Peyer's patch (tissue), 4 donors: ENCODE data around the gene SPATA16.

Experiments used
- POLR2A ChIP-seq, 2 donors: fragments of 450-650 bp; IDR thresholded peaks; one replicate each; pipeline ENCODE4 v1.5.1; 2017; ENCODE audit warnings: antibody characterized with exemption in 2 of 2, mild to moderate bottlenecking in 2 of 2, moderate library complexity in 2 of 2
- TF ChIP-seq, protein P1 (sequence below), 6 experiments: fragments of 450-650 bp in 4 of 6; fragments of 200-600 bp in 2 of 6; sonication (generic) in 1 of 6; IDR thresholded peaks; one replicate each; pipeline ENCODE4 v1.5.1; 2017 to 2019; ENCODE audit warnings: antibody characterized with exemption in 6 of 6, mild to moderate bottlenecking in 3 of 6, moderate library complexity in 1 of 6

DNA sequence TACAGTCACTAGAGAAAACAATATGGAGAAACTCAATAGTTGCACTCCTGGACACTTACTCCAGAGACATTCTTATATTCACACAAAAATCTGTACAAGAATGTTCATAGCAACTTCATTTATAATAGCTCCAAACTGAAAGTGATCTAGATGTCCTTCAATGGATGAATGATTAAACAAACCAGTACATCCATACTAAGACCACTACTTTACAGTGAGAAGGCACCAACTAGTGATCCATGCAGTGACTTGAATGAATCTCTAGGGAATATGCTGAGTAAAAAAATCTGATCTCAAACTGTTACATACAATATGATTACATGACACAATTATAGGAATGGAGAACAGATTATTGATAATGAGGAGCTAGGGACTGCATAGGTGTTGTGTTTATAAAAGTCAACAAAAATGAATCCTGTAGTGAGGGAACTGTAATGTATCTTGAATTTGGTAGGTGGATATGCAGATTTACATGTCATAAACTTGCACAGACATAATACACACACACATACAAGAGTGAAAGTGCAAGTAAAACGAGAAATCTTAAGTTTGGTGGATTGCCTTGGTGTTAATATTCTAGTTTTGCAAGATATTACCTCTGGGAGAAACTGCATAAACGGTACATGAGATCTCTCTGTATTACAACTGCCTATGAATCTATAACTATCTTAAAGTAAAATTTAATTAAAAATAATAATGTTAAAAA is 85.7 kb downstream of the SPATA16 start:
- TF ChIP-seq, protein P1, sequence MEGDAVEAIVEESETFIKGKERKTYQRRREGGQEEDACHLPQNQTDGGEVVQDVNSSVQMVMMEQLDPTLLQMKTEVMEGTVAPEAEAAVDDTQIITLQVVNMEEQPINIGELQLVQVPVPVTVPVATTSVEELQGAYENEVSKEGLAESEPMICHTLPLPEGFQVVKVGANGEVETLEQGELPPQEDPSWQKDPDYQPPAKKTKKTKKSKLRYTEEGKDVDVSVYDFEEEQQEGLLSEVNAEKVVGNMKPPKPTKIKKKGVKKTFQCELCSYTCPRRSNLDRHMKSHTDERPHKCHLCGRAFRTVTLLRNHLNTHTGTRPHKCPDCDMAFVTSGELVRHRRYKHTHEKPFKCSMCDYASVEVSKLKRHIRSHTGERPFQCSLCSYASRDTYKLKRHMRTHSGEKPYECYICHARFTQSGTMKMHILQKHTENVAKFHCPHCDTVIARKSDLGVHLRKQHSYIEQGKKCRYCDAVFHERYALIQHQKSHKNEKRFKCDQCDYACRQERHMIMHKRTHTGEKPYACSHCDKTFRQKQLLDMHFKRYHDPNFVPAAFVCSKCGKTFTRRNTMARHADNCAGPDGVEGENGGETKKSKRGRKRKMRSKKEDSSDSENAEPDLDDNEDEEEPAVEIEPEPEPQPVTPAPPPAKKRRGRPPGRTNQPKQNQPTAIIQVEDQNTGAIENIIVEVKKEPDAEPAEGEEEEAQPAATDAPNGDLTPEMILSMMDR (IDR thresholded peaks at IDR 0.05) = no peak
- no peak for TF ChIP-seq POLR2A (IDR thresholded peaks at IDR 0.05)
